Retinal pigment epithelial cell (primary cell): ENCODE data around the gene PARN.

Source experiments
- DNase-seq: peaks from one replicate; pipeline ENCODE4 v3.0.0-alpha.2; 2010; ENCODE audit warnings: low read depth
- H3K4me3 ChIP-seq: 2 replicates; pipeline ENCODE4 v1.5.1; 2011; ENCODE audit warnings: mild to moderate bottlenecking, low read length, control low read depth, moderate library complexity
- TF ChIP-seq, protein P1 (sequence below): conservative IDR thresholded peaks from 2 replicates; pipeline ENCODE4 v1.5.1; 2011; ENCODE audit warnings: low read depth, low read length, control low read depth, inconsistent platforms

PARN gene

DNA sequence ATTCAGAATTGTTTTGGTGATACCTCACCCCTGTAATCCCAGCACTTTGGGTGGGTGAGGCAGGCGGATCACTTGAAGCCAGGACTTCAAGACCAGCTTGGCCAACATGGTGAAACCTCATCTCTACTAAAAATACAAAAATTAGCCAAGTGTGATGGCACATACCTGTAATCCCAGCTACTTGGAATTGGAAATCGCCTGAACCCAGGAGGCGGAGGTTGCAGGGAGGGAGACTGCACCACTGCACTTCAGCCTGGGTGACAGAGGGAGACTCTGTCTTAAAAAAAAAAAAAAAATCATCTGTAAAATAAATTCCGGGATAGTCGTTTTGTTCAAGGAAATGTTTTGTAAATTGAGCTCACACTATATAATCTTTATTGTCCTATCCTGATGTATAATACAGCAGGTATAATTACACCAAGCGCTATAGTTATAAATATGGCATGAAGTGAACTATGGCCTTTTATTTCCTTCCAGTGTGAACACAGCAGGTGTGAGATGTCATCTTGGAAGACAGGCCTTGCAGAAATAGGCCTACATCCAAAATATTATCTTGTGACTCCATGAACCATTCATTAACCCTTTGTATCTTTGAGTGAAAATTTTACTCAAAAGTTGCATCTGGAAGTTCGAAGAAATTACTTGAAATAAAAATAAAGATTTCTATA is 38.6 kb upstream of the PARN start:
- TF ChIP-seq, protein P1, sequence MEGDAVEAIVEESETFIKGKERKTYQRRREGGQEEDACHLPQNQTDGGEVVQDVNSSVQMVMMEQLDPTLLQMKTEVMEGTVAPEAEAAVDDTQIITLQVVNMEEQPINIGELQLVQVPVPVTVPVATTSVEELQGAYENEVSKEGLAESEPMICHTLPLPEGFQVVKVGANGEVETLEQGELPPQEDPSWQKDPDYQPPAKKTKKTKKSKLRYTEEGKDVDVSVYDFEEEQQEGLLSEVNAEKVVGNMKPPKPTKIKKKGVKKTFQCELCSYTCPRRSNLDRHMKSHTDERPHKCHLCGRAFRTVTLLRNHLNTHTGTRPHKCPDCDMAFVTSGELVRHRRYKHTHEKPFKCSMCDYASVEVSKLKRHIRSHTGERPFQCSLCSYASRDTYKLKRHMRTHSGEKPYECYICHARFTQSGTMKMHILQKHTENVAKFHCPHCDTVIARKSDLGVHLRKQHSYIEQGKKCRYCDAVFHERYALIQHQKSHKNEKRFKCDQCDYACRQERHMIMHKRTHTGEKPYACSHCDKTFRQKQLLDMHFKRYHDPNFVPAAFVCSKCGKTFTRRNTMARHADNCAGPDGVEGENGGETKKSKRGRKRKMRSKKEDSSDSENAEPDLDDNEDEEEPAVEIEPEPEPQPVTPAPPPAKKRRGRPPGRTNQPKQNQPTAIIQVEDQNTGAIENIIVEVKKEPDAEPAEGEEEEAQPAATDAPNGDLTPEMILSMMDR: no peak
- DNase-seq: no peak
- no peak overlapping the region for H3K4me3 ChIP-seq

DNA sequence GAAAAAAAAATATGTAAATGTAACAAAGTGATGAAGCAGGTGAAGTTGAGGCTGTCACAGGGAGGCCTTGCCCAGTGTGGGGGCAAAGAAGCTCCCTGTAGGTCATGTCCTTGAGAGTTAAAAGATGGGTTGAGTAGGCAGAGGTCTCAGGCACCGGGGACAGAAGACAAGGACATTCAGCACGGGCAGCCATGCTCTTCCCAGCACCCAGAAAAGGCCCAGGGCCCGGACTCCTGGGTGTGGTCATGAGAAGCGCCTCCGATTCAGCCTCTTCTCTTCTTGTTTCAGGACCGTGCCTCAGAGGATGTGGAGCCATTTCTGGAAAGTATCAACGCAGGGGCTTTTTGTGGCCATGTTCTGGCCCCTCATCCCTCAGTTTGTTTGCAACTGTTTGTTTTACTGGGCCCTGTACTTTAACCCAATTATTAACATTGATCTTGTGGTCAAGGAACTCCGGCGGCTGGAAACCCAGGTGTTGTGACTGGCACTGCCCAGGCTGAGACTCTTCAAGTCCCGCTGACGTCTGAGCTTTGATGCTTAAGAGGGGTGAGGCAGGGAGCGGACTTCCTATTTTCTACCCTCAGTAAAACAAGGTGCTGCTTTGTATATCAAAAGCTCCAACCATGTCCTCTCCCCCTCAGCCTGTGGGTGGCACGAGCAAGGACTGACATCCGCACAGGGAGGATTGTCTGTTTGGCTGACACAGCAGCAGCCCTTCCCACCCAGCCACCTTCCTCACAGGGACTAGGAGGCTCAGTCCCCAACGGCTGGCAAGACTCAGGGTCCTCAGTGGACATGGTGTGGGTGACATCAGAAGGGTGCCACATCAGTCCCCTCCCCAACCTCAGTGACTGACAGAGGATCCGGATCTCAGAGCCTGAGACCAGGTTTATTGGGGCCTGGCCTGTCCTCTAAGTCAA is 37.5 kb upstream of the PARN start:
- TF ChIP-seq, protein P1: no peak
- DNase-seq: no peak

DNA sequence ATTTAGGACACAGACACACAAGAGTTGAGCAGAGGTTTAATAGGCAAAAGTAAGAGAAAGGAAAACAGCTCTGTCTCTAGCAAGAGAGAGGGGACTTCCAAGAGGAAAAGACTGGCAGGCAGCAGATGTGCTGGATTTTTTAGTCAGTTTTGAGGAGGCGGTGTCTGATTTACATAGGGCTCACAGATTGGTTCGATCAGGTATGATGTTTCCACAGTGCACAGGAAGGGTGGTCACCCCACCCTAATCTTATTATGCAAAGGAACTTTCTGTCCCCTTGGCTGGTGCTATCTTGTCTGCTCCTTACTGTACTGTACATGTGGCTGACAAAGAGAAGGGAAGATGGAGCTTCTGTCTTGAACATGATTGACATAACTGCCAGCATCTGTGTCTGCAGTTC is 28.0 kb upstream of the PARN start:
- TF ChIP-seq, protein P1: no peak
- no peak overlapping the region for H3K4me3 ChIP-seq
- no peak for DNase-seq

More for the DNA sequence above, 37.5 kb upstream of the PARN start:
- H3K4me3 ChIP-seq: no peak overlapping the region

DNA sequence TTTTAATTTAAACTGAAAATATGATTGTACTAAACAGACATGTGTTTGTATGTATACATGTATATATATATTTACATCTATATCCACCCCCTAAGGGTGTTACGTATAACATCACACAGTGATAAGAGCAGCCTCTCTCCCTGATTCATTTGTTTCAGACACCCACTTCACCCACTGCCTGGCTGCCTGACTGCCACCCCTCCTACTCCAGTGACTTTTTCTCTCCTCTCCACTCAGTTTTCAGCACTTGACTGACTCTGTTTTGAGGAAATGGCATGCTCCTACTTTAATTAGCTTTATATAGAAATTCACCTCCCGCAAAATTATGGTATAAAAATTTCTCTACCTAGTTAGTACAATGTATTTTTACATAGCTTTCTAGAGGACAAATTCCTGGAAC is 22.7 kb upstream of the PARN start:
- DNase-seq: no peak
- TF ChIP-seq, protein P1: no peak
- no peak overlapping the region for H3K4me3 ChIP-seq

DNA sequence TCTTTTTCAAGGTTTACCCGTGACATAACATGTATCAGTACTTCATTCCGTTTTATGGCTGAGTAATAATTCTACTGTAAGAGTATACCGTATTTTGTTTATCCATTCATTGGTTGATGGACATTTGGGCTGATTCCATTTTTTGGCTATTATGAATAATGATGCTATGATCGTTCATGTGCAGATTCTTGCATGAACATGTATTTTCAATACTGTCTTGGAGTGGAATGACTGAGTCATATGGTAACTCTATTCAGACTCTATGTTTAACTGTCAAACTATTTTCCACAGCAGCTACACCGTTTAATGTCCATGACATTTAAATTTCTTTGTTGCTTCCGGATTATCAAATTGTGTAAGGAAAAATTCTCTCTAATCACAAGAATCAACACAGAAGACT is 20.6 kb upstream of the PARN start:
- no peak overlapping the region for H3K4me3 ChIP-seq
- no peak for DNase-seq
- TF ChIP-seq, protein P1: no peak

DNA sequence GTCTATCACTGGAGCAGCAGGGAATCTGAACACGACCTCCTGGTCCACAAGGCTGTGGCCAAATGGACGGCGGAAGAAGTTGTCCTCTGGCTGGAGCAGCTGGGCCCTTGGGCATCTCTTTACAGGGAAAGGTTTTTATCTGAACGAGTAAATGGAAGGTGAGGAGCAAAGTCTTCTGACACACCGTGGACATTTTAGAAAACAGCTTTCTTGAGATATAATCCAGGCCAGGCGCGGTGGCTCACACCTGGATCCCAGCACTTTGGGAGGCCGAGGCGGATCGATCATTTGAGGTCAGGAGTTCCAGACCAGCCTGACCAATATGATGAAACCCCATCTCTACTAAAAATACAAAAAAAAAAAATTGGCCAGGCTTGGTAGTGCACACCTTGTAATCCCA is 19.8 kb upstream of the PARN start:
- no peak for DNase-seq
- TF ChIP-seq, protein P1: no peak
- H3K4me3 ChIP-seq: no peak overlapping the region
